GM21723 (cell line): ENCODE measurements around the gene MYOT.

ENCODE experiments used
- ATAC-seq: cut with Tn5 transposase; IDR thresholded peaks from one replicate; pipeline ENCODE4 v1.9.1; 2021; ENCODE audit warnings: mild to moderate bottlenecking, moderate library complexity; ENCODE audit not compliant: unreplicated experiment

MYOT gene

GRCh38 chr5:137867664-137868063, at the start of gene MYOT:
TSS of gene MYOT (plus strand) at chr5:137867860. CDS start at chr5:137870652, 2,792 bp downstream.
- no peak for ATAC-seq

GRCh38 chr5:137819766-137820165, 47.9 kb upstream of the MYOT start:
- ATAC-seq: no peak

GRCh38 chr5:137822158-137822764, 45.4 kb upstream of the MYOT start:
- ATAC-seq: no peak

- no peak for ATAC-seq
Observed at GRCh38 chr5:137822984-137823383, 44.7 kb upstream of the MYOT start.

- no peak for ATAC-seq
Observed at GRCh38 chr5:137825165-137825564, 42.5 kb upstream of the MYOT start.

- no peak for ATAC-seq
Observed at GRCh38 chr5:137826067-137826466, 41.6 kb upstream of the MYOT start.

GRCh38 chr5:137828180-137828579, 39.5 kb upstream of the MYOT start:
- no peak for ATAC-seq

GRCh38 chr5:137828664-137829063, 39.0 kb upstream of the MYOT start:
- ATAC-seq: no peak

GRCh38 chr5:137831105-137831504, 36.6 kb upstream of the MYOT start:
- ATAC-seq: no peak

GRCh38 chr5:137831526-137831925, 36.1 kb upstream of the MYOT start:
- ATAC-seq: no peak

GRCh38 chr5:137832416-137832815, 35.2 kb upstream of the MYOT start:
- ATAC-seq: no peak

GRCh38 chr5:137833463-137833862, 34.2 kb upstream of the MYOT start:
- no peak for ATAC-seq

- ATAC-seq: no peak
Observed at GRCh38 chr5:137834498-137835049, 33.1 kb upstream of the MYOT start.

GRCh38 chr5:137836298-137836697, 31.4 kb upstream of the MYOT start:
- no peak for ATAC-seq

GRCh38 chr5:137836997-137837396, 30.7 kb upstream of the MYOT start:
- no peak for ATAC-seq

- ATAC-seq: no peak
Observed at GRCh38 chr5:137837491-137838394, 29.9 kb upstream of the MYOT start.

GRCh38 chr5:137838976-137839375, 28.7 kb upstream of the MYOT start:
- no peak for ATAC-seq

- no peak for ATAC-seq
Observed at GRCh38 chr5:137842296-137842695, 25.4 kb upstream of the MYOT start.

GRCh38 chr5:137843676-137844299, 23.9 kb upstream of the MYOT start:
- ATAC-seq: no peak

- ATAC-seq: no peak
Observed at GRCh38 chr5:137845472-137845871, 22.2 kb upstream of the MYOT start.

- peak; percentile 59 for ATAC-seq
Observed at GRCh38 chr5:137847687-137848086, 20.0 kb upstream of the MYOT start.
